Hepatocyte (in vitro differentiated cells): Measurements from ENCODE around the gene SPINK14.

ENCODE experiments used
- CTCF ChIP-seq: fragments of 200-600 bp; sonication (generic); IDR thresholded peaks from 2 replicates; pipeline ENCODE4 v1.5.1; 2016; ENCODE audit warnings: antibody characterized with exemption, mild to moderate bottlenecking; ENCODE audit not compliant: poor library complexity
- EZH2 ChIP-seq: fragments of 200-600 bp; sonication (generic); IDR thresholded peaks from 2 replicates; pipeline ENCODE4 v1.6.1; 2016; ENCODE audit warnings: antibody characterized with exemption, mild to moderate bottlenecking, borderline replicate concordance

GRCh38 chr5:148191010-148191409 lies 22.7 kb downstream of the SPINK14 start:
- no peak for TF ChIP-seq CTCF
- TF ChIP-seq EZH2 = no peak
